Ascending aorta (tissue), 2 donors: ENCODE data around the gene NCOA7. TPM values are rescaled to one million over a fixed set of nuclear protein-coding genes. Genes with fewer than 3 reads are reported as not detected.

Experiments used
- DNase-seq, 2 donors: peaks; one replicate each; pipeline ENCODE4 v3.0.0-alpha.2; 2019; ENCODE audit warnings: low spot score in 2 of 2
- H3K27ac ChIP-seq, 2 donors: fragments of 200-600 bp; sonication (generic); one replicate each; pipeline ENCODE4 v1.5.1; 2016 to 2017; ENCODE audit warnings: mild to moderate bottlenecking in 1 of 2
- H3K27me3 ChIP-seq: fragments of 200-600 bp; sonication (generic); one replicate; pipeline ENCODE4 v1.5.1; 2017
- H3K36me3 ChIP-seq, 2 donors: fragments of 200-600 bp; sonication (generic); one replicate each; pipeline ENCODE4 v1.5.1; 2016
- H3K4me1 ChIP-seq, 2 donors: fragments of 200-600 bp; sonication (generic); one replicate each; pipeline ENCODE4 v1.5.1; 2016 to 2017; ENCODE audit warnings: mild to moderate bottlenecking in 1 of 2
- H3K4me3 ChIP-seq, 2 donors: fragments of 200-600 bp; sonication (generic); one replicate each; pipeline ENCODE4 v1.5.1; 2016 to 2017; ENCODE audit warnings: mild to moderate bottlenecking in 1 of 2
- H3K9me3 ChIP-seq, 2 donors: fragments of 200-600 bp; sonication (generic); one replicate each; pipeline ENCODE4 v1.5.1; 2016
- CTCF ChIP-seq, 3 experiments: fragments of 200-600 bp in 2 of 3; fragments of 450-650 bp in 1 of 3; sonication (generic) in 2 of 3; IDR thresholded peaks; one replicate each; pipeline ENCODE4 v1.5.1; 2016 to 2019; ENCODE audit warnings: antibody characterized with exemption in 3 of 3, mild to moderate bottlenecking in 1 of 3, moderate library complexity in 1 of 3
- intact Hi-C: fragments of 100-400 bp; cut with DNase I; formaldehyde crosslinking; loops from one replicate; pipeline ENCODE4 v1.15.1; 2023
- total RNA-seq: library from RNA; depleted of rRNA; stranded (reverse); fragments of >200 nt; gene quantifications from one replicate; pipeline ENCODE4 v1.1.0, GENCODE V29; 2016

Gene NCOA7
- total RNA-seq, 1 donor from 2014 or later = 37.4 TPM

- Histone ChIP-seq H3K27me3 (no peaks in the 10 kb centered on the region), H3K4me1 (peaks cover 0 to 15% of the 10 kb centered on the region in 2 donors), H3K9me3 (no peaks in the 10 kb centered on the region), H3K4me3 (no peak overlapping the region), H3K27ac (peak overlapping the region in 1 of 2 donors; percentile 47), H3K36me3 (no peaks in the 10 kb centered on the region)
- DNase-seq = no peak
- intact Hi-C loops = loop anchor here (5.0 kb wide), 1 partner anchor 178 kb away; no protein-coding TSS in a partner anchor
- no peak for TF ChIP-seq CTCF (IDR thresholded peaks at IDR 0.05)
Observed at GRCh38 chr6:125793863-125794262, 3.1 kb downstream of the NCOA7 start.

GRCh38 chr6:125794342-125795137 is 3.8 kb downstream of the NCOA7 start:
- Histone ChIP-seq H3K4me1 (peaks cover 0 to 8% of the 10 kb centered on the region in 2 donors), H3K27ac (no peak overlapping the region), H3K9me3 (no peaks in the 10 kb centered on the region), H3K27me3 (no peaks in the 10 kb centered on the region), H3K36me3 (no peaks in the 10 kb centered on the region), H3K4me3 (no peak overlapping the region)
- TF ChIP-seq CTCF (IDR thresholded peaks at IDR 0.05) = no peak
- intact Hi-C loops = loop anchor here (5.0 kb wide), 1 partner anchor 178 kb away; no protein-coding TSS in a partner anchor
- no peak for DNase-seq

- intact Hi-C loops = no loop called here
- no peaks in the 10 kb centered on the region for H3K36me3 ChIP-seq
- no peak for TF ChIP-seq CTCF (IDR thresholded peaks at IDR 0.05)
- no peak overlapping the region for H3K4me3 ChIP-seq
- DNase-seq = no peak
- peaks cover 0 to 3% of the 10 kb centered on the region in 2 donors for H3K4me1 ChIP-seq
- no peak overlapping the region for H3K27ac ChIP-seq
- no peaks in the 10 kb centered on the region for H3K9me3 ChIP-seq
- H3K27me3 ChIP-seq = no peaks in the 10 kb centered on the region
Observed at GRCh38 chr6:125795301-125795700, 4.5 kb downstream of the NCOA7 start.

GRCh38 chr6:125797120-125797885 is 6.5 kb downstream of the NCOA7 start:
- no peaks in the 10 kb centered on the region for H3K27me3 ChIP-seq
- intact Hi-C loops = no loop called here
- H3K4me1 ChIP-seq = peaks cover 0 to 3% of the 10 kb centered on the region in 2 donors
- no peaks in the 10 kb centered on the region for H3K9me3 ChIP-seq
- no peaks in the 10 kb centered on the region for H3K36me3 ChIP-seq
- no peak overlapping the region for H3K27ac ChIP-seq
- no peak for TF ChIP-seq CTCF (IDR thresholded peaks at IDR 0.05)
- H3K4me3 ChIP-seq = no peak overlapping the region
- DNase-seq = no peak

- Histone ChIP-seq H3K9me3 (no peaks in the 10 kb centered on the region), H3K4me3 (no peak overlapping the region), H3K27ac (no peak overlapping the region), H3K4me1 (peaks cover 0 to 8% of the 10 kb centered on the region in 2 donors), H3K27me3 (no peaks in the 10 kb centered on the region), H3K36me3 (no peaks in the 10 kb centered on the region)
- no peak for TF ChIP-seq CTCF (IDR thresholded peaks at IDR 0.05)
- intact Hi-C loops = no loop called here
- no peak for DNase-seq
Observed at GRCh38 chr6:125797886-125798444, 7.2 kb downstream of the NCOA7 start.
